GM12878 (cell line): ENCODE measurements around the gene ZBTB32.

Source experiments
- ASH2L ChIP-seq: fragments of 300-600, 200-600 bp; sonication (generic); IDR thresholded peaks from 2 replicates; pipeline ENCODE4 v1.6.1; 2017; ENCODE audit warnings: low read depth, mild to moderate bottlenecking, borderline replicate concordance
- CBFB ChIP-seq: IDR thresholded peaks from 2 replicates; pipeline ENCODE4 v1.6.1; 2016; ENCODE audit warnings: antibody characterized with exemption, low read depth
- CREB1 ChIP-seq: IDR thresholded peaks from 2 replicates; pipeline ENCODE4 v1.6.1; 2012; ENCODE audit warnings: low read depth, mild to moderate bottlenecking, inconsistent platforms
- RAD21 ChIP-seq: IDR thresholded peaks from 2 replicates; pipeline ENCODE4 v1.6.1; 2011; ENCODE audit warnings: mild to moderate bottlenecking, low read depth, low read length, moderate library complexity; ENCODE audit not compliant: insufficient read depth
- RAD51 ChIP-seq: fragments of 450-650 bp; IDR thresholded peaks from 2 replicates; pipeline ENCODE4 v1.6.1; 2016; ENCODE audit warnings: moderate library complexity, mild to moderate bottlenecking, inconsistent platforms
- USF1 ChIP-seq: IDR thresholded peaks from 2 replicates; pipeline ENCODE4 v1.6.1; 2011; ENCODE audit warnings: borderline replicate concordance, low read depth, mild to moderate bottlenecking, moderate library complexity, mixed read lengths, low read length; ENCODE audit not compliant: insufficient read depth; ENCODE audit errors: extremely low read length

GRCh38 chr19:35665157-35665556 is 39.2 kb upstream of the ZBTB32 start:
- TF ChIP-seq CREB1: no peak
- no peak for TF ChIP-seq ASH2L
- TF ChIP-seq USF1: no peak
- TF ChIP-seq RAD21: no peak
- no peak for TF ChIP-seq CBFB
- TF ChIP-seq RAD51: no peak
